Neural cell (in vitro differentiated cells): ENCODE measurements around the gene TRIM56. TPM values are rescaled to one million over a fixed set of nuclear protein-coding genes. Genes with fewer than 3 reads are reported as not detected.
"Not testable (repeated sequence)": the region's sequence is repeated elsewhere in the genome, so short reads cannot be mapped to it uniquely, and the experiment has no call there.

Experiments
- H2AFZ ChIP-seq: fragments of 200-600, 300-800 bp; sonication (generic), shearing (Covaris generic); 2 replicates; pipeline ENCODE4 v1.6.0; 2014; ENCODE audit warnings: low read depth, mild to moderate bottlenecking, antibody characterized with exemption, low read length, moderate library complexity
- H3F3A ChIP-seq: fragments of 200-600 bp; shearing (Covaris generic); 2 replicates; pipeline ENCODE4 v1.6.1; 2016; ENCODE audit warnings: mild to moderate bottlenecking, moderate library complexity, mixed read lengths, antibody characterized with exemption, low read length; ENCODE audit not compliant: insufficient read depth, poor library complexity, severe bottlenecking
- H3K27ac ChIP-seq: fragments of 200-600, 300-800 bp; sonication (generic), shearing (Covaris generic); 2 replicates; pipeline ENCODE4 v1.5.1; 2014; ENCODE audit warnings: mild to moderate bottlenecking, low read length, moderate library complexity
- H3K27me3 ChIP-seq: fragments of 300-800, 200-600 bp; sonication (generic), shearing (Covaris generic); 2 replicates; pipeline ENCODE4 v1.6.0; 2014; ENCODE audit warnings: mild to moderate bottlenecking, low read depth, low read length, moderate library complexity; ENCODE audit not compliant: insufficient read depth
- H3K36me3 ChIP-seq: fragments of 300-800, 200-600 bp; sonication (generic), shearing (Covaris generic); 2 replicates; pipeline ENCODE4 v1.5.1; 2014; ENCODE audit warnings: mild to moderate bottlenecking, antibody characterized with exemption, low read length, moderate library complexity; ENCODE audit not compliant: insufficient read depth
- H3K4me2 ChIP-seq: fragments of 300-800, 200-600 bp; sonication (generic), shearing (Covaris generic); 2 replicates; pipeline ENCODE4 v1.6.0; 2014; ENCODE audit warnings: mild to moderate bottlenecking, low read length
- H3K4me3 ChIP-seq: fragments of 300-800, 200-600 bp; sonication (generic), shearing (Covaris generic); 2 replicates; pipeline ENCODE4 v1.5.1; 2014; ENCODE audit warnings: mild to moderate bottlenecking, low read length, moderate library complexity
- H3K79me2 ChIP-seq: fragments of 200-600 bp; shearing (Covaris generic); replicated peaks from 2 replicates; pipeline ENCODE4 v1.6.0; 2014; ENCODE audit warnings: mild to moderate bottlenecking, low read length, moderate library complexity; ENCODE audit not compliant: insufficient read depth
- H3K9ac ChIP-seq: fragments of 300-800, 200-600 bp; sonication (generic), shearing (Covaris generic); 2 replicates; pipeline ENCODE4 v1.6.1; 2016; ENCODE audit warnings: mild to moderate bottlenecking, low read length, mixed read lengths
- H3K9me2 ChIP-seq: fragments of 200-600 bp; shearing (Covaris generic); 2 replicates; pipeline ENCODE4 v1.6.1; 2016; ENCODE audit warnings: mild to moderate bottlenecking, low read length, mixed read lengths; ENCODE audit not compliant: insufficient read depth
- H3K9me3 ChIP-seq: fragments of 200-600, 300-800 bp; sonication (generic), shearing (Covaris generic); 2 replicates; pipeline ENCODE4 v1.6.1; 2016; ENCODE audit warnings: mild to moderate bottlenecking, mixed run types, low read length, moderate library complexity, mixed read lengths
- H4K20me1 ChIP-seq: fragments of 200-600 bp; shearing (Covaris generic); 2 replicates; pipeline ENCODE4 v1.6.1; 2016; ENCODE audit warnings: mild to moderate bottlenecking, mixed run types; ENCODE audit not compliant: insufficient read depth
- CTCF ChIP-seq: fragments of 450-650 bp; IDR thresholded peaks from 2 replicates; pipeline ENCODE4 v1.5.1; 2014; ENCODE audit warnings: antibody characterized with exemption, mild to moderate bottlenecking, moderate library complexity; ENCODE audit not compliant: poor library complexity, severe bottlenecking
- EP300 ChIP-seq: fragments of 450-650 bp; conservative IDR thresholded peaks from 2 replicates; pipeline ENCODE4 v1.6.1; 2014; ENCODE audit warnings: antibody characterized with exemption, mild to moderate bottlenecking, moderate library complexity; ENCODE audit not compliant: poor library complexity, severe bottlenecking
- EZH2 ChIP-seq: fragments of 200-600, 300-800 bp; shearing (Covaris generic), sonication (generic); IDR thresholded peaks from 2 replicates; pipeline ENCODE4 v1.6.1; 2014; ENCODE audit warnings: antibody characterized with exemption, low read length, borderline replicate concordance, mild to moderate bottlenecking; ENCODE audit not compliant: insufficient read depth, poor library complexity, severe bottlenecking
- MXI1 ChIP-seq: fragments of 450-650 bp; conservative IDR thresholded peaks from 2 replicates; pipeline ENCODE4 v1.6.1; 2014; ENCODE audit warnings: antibody characterized with exemption, mild to moderate bottlenecking; ENCODE audit not compliant: poor library complexity, severe bottlenecking
- POLR2AphosphoS5 ChIP-seq: IDR thresholded peaks from 2 replicates; pipeline ENCODE4 v1.6.1; 2012
- RAD21 ChIP-seq: fragments of 450-650 bp; conservative IDR thresholded peaks from 2 replicates; pipeline ENCODE4 v1.6.1; 2014; ENCODE audit warnings: antibody characterized with exemption, mild to moderate bottlenecking, moderate library complexity
- REST ChIP-seq: IDR thresholded peaks from 2 replicates; pipeline ENCODE4 v1.6.1; 2012; ENCODE audit warnings: borderline replicate concordance
- SMC3 ChIP-seq: fragments of 450-650 bp; conservative IDR thresholded peaks from 2 replicates; pipeline ENCODE4 v1.6.1; 2014; ENCODE audit warnings: antibody characterized with exemption, mild to moderate bottlenecking, moderate library complexity; ENCODE audit not compliant: poor library complexity
- TAF1 ChIP-seq: IDR thresholded peaks from 2 replicates; pipeline ENCODE4 v1.6.1; 2012; ENCODE audit warnings: low read depth
- polyA plus RNA-seq: library from polyadenylated mRNA; depleted of rRNA; stranded (reverse); fragments of >200 nt; gene quantifications from 2 replicates; pipeline ENCODE4 v1.2.3, GENCODE V29; 2014

TRIM56 gene
- polyA plus RNA-seq, 1 donor from 2014 or later: 0.01 TPM

GRCh38 chr7:101089876-101090275 is 4.6 kb downstream of the TRIM56 start:
- no peaks in the 10 kb centered on the region for H4K20me1 ChIP-seq
- no peaks in the 10 kb centered on the region for H3K9me2 ChIP-seq
- no peaks in the 10 kb centered on the region for H3K27me3 ChIP-seq
- no peak overlapping the region for H2AFZ ChIP-seq
- no peaks in the 10 kb centered on the region for H3K36me3 ChIP-seq
- no peak overlapping the region for H3K4me3 ChIP-seq
- H3K79me2 ChIP-seq: no peaks in the 10 kb centered on the region
- no peak overlapping the region for H3K9ac ChIP-seq
- TF ChIP-seq RAD21 (no peak), CTCF (no peak), SMC3 (no peak), EP300 (no peak), EZH2 (no peak), REST (no peak), POLR2AphosphoS5 (no peak), MXI1 (no peak), TAF1 (no peak)
- H3K9me3 ChIP-seq: no peaks in the 10 kb centered on the region
- H3K4me2 ChIP-seq: no peak overlapping the region
- H3K27ac ChIP-seq: no peak overlapping the region
- no peaks in the 10 kb centered on the region for H3F3A ChIP-seq

GRCh38 chr7:101092266-101092905 is 7.1 kb downstream of the TRIM56 start:
- not testable (repeated sequence) for H3K9ac ChIP-seq, H3K36me3 ChIP-seq, H2AFZ ChIP-seq, H3K9me2 ChIP-seq, H3K9me3 ChIP-seq, H3K27me3 ChIP-seq, H3F3A ChIP-seq, H3K4me3 ChIP-seq, H4K20me1 ChIP-seq, H3K79me2 ChIP-seq, H3K27ac ChIP-seq, H3K4me2 ChIP-seq

GRCh38 chr7:101093906-101094305 is 8.6 kb downstream of the TRIM56 start:
- H3K27ac ChIP-seq: no peak overlapping the region
- H3K27me3 ChIP-seq: no peaks in the 10 kb centered on the region
- H3K36me3 ChIP-seq: no peaks in the 10 kb centered on the region
- no peaks in the 10 kb centered on the region for H4K20me1 ChIP-seq
- H3K79me2 ChIP-seq: no peaks in the 10 kb centered on the region
- TF ChIP-seq TAF1 (no peak), CTCF (no peak), EP300 (no peak), EZH2 (no peak), SMC3 (no peak), REST (no peak), RAD21 (no peak), POLR2AphosphoS5 (no peak), MXI1 (no peak)
- no peaks in the 10 kb centered on the region for H3F3A ChIP-seq
- no peaks in the 10 kb centered on the region for H3K9me2 ChIP-seq
- H3K9ac ChIP-seq: no peak overlapping the region
- no peaks in the 10 kb centered on the region for H3K9me3 ChIP-seq
- H3K4me2 ChIP-seq: no peak overlapping the region
- H3K4me3 ChIP-seq: no peak overlapping the region
- H2AFZ ChIP-seq: no peak overlapping the region
